Neural progenitor cell (in vitro differentiated cells): Measurements from ENCODE around the gene CREM.

ENCODE experiments used
- EZH2 ChIP-seq: fragments of 200-600 bp; sonication (generic); IDR thresholded peaks from 2 replicates; pipeline ENCODE4 v1.6.1; 2017; ENCODE audit warnings: antibody characterized with exemption, mild to moderate bottlenecking, moderate library complexity
- EZH2phosphoT487 ChIP-seq: fragments of 200-600 bp; sonication (generic); IDR thresholded peaks from 2 replicates; pipeline ENCODE4 v1.6.1; 2017; ENCODE audit warnings: antibody characterized with exemption
- TF ChIP-seq, protein P1 (sequence below): fragments of 200-600 bp; sonication (generic); IDR thresholded peaks from 2 replicates; pipeline ENCODE4 v1.5.1; 2017; ENCODE audit warnings: antibody characterized with exemption, mild to moderate bottlenecking

DNA sequence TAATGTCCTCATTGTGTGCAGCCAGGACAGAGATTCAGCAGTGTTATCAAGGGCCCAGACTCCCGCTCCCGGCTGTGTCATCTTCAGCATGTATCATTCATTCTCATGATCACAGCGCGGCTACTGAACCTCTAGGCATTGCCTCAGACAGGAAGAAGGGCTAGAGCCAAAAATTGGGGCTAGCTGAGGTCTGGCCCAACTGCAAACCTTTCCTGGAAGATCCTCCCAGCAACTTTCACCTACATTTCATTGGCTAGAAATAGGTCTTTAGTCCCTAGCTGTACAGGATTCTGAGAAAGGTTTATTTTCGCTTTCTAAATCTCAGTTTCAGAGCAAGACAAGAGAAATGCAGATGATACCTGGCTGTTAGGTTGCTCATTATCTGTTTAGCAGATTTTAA is 81.9 kb downstream of the CREM start:
- TF ChIP-seq, protein P1, sequence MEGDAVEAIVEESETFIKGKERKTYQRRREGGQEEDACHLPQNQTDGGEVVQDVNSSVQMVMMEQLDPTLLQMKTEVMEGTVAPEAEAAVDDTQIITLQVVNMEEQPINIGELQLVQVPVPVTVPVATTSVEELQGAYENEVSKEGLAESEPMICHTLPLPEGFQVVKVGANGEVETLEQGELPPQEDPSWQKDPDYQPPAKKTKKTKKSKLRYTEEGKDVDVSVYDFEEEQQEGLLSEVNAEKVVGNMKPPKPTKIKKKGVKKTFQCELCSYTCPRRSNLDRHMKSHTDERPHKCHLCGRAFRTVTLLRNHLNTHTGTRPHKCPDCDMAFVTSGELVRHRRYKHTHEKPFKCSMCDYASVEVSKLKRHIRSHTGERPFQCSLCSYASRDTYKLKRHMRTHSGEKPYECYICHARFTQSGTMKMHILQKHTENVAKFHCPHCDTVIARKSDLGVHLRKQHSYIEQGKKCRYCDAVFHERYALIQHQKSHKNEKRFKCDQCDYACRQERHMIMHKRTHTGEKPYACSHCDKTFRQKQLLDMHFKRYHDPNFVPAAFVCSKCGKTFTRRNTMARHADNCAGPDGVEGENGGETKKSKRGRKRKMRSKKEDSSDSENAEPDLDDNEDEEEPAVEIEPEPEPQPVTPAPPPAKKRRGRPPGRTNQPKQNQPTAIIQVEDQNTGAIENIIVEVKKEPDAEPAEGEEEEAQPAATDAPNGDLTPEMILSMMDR = no peak
- TF ChIP-seq EZH2 = no peak
- no peak for TF ChIP-seq EZH2phosphoT487
